ENCODE results near the gene ELMO2.

DNA sequence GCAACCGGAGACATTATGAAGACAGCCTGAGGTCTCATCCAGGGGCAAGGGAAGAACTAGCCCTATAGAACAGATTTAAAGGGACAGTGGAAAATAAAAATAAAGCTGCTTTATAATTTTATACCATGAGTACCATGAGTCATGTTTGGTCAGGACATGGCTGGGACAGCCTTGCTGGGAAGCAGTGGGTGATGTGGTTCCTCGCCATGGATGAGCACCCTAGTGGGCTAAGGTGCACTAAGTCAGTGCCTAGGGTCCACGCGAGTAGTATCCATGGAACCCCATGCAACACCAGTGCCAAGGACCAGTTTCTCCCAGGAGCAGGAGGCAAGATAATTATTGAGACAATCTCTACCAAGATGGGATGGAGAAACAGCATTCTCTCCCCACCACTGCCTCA is 33.4 kb upstream of the ELMO2 start:
- TF ChIP-seq POLR2A (IDR thresholded peaks at IDR 0.05; ENCODE audit: extremely low read depth, insufficient read length) = no peak
- TF ChIP-seq, protein P1, sequence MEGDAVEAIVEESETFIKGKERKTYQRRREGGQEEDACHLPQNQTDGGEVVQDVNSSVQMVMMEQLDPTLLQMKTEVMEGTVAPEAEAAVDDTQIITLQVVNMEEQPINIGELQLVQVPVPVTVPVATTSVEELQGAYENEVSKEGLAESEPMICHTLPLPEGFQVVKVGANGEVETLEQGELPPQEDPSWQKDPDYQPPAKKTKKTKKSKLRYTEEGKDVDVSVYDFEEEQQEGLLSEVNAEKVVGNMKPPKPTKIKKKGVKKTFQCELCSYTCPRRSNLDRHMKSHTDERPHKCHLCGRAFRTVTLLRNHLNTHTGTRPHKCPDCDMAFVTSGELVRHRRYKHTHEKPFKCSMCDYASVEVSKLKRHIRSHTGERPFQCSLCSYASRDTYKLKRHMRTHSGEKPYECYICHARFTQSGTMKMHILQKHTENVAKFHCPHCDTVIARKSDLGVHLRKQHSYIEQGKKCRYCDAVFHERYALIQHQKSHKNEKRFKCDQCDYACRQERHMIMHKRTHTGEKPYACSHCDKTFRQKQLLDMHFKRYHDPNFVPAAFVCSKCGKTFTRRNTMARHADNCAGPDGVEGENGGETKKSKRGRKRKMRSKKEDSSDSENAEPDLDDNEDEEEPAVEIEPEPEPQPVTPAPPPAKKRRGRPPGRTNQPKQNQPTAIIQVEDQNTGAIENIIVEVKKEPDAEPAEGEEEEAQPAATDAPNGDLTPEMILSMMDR (IDR thresholded peaks at IDR 0.05; ENCODE audit: low read depth, low read length) = no peak
- TF ChIP-seq, protein P2, sequence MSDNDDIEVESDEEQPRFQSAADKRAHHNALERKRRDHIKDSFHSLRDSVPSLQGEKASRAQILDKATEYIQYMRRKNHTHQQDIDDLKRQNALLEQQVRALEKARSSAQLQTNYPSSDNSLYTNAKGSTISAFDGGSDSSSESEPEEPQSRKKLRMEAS (IDR thresholded peaks at IDR 0.05; ENCODE audit: low read depth, low read length) = no peak

Data from NB4 (cell line).